Activated CD4-positive, CD25-positive, alpha-beta regulatory T cell (primary cell): ENCODE results near the gene CLDN20.
"Not testable (repeated sequence)": the region's sequence is repeated elsewhere in the genome, so short reads cannot be mapped to it uniquely, and the experiment has no call there.

Source experiments
- DNase-seq, 4 experiments: peaks; one replicate each; lab custom pipeline; 2025; lab: John Stamatoyannopoulos, UW

Gene CLDN20, protein sequence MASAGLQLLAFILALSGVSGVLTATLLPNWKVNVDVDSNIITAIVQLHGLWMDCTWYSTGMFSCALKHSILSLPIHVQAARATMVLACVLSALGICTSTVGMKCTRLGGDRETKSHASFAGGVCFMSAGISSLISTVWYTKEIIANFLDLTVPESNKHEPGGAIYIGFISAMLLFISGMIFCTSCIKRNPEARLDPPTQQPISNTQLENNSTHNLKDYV

DNA sequence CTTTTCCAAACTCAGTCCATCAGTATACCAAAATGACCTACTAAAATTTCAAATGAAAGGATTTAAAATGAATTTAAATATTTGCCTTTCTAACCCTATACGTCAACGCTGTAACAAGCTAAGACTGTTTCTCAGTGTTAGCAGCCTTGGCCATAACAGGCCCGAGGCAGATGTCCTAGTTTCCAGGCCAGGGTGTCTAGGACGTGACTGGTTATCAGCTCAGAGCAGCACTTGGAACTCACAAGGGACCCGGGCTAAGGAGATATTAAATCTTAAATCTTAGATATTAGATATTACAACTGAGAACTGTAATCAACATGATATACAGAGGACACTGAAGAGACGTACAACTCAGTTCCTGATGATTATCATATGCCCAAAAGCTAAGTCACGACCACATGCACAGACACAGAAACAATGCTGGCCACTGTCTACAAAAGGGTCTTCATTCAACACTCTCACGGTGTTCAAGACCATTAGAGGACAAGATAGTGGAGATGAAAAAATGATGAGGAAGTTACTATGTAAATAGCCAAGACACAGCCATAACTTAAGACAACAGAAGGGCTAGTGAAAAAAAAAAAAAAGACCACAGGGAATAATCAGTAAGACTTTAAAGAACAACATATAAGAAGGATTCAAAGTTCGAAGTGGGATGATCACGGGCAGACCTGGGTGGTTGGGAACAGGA, at the start of gene CLDN20:
CLDN20 (plus strand) TSS at position 641 of the 691 bp plus-strand sequence. CDS start 11,707 bp downstream, outside the sequence.
- DNase-seq, result no peak

DNA sequence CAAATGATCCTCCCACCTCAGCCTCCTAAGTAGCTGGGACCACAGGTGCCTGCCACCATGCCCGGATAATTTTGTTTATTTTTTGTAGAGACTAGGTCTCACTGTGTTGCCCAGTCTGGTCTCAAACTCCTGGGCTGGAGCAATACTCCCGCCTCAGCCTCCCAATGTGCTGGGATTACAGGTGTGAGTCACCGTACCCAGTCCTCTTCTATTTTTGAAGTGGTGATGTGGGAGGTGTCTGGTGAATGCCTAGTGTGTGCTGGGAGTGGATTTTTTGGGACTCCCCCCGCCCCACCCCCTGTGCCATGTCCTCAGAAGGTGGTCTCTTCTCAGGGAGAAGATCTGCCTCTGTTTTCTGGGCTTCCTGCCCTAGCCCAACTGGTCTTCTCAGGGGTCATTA, 47.9 kb upstream of the CLDN20 start:
- no peak for DNase-seq

DNA sequence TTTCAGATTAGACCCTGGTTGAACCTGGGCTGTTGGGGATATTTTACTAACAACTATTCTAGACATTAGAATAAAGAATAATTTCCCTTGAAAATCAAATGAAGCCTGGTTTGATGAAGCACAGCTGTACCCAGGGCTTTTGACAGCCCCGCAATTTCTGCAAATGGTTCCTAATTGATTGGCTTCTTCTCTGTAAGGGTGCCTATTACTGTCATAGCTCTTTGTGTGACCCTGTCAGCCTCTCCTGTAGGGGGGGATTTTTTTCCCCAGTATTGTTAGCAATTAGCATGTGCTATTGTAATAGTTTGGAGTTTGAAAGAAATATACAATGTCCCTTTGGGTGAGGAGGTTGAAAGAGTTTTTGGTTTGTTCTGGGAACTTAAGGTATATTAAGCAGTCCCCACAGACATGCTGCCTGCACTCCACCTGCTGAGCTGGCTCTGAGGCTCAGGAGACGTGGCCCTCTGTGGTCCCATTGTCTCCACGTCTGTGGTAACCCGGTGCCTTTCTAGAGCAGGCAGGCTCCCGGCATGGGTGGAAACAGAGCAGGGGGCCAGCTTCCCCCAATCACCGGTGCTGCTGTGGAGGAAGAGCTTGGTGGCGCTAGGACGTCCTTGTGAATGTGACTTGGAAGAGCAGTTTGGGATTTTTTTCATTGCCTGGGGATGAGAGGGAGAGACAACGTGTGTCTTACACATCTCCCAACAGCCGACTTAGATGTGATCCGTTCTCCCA, 47.3 kb upstream of the CLDN20 start:
- no peak for DNase-seq

DNA sequence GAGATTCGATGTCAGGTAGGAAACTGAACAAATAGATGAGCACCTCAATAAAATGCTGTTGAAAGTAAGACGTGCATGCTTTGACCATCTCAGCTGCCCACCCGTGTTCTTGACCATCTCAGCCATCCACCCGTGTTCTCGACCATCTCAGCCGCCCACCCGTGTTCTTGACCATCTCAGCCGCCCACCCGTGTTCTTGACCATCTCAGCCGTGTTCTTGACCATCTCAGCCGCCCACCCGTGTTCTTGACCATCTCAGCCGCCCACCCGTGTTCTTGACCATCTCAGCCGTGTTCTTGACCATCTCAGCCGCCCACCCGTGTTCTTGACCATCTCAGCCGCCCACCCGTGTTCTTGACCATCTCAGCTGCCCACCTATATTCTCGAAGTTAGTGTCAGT, 45.1 kb upstream of the CLDN20 start:
- DNase-seq, result not testable (repeated sequence)

DNA sequence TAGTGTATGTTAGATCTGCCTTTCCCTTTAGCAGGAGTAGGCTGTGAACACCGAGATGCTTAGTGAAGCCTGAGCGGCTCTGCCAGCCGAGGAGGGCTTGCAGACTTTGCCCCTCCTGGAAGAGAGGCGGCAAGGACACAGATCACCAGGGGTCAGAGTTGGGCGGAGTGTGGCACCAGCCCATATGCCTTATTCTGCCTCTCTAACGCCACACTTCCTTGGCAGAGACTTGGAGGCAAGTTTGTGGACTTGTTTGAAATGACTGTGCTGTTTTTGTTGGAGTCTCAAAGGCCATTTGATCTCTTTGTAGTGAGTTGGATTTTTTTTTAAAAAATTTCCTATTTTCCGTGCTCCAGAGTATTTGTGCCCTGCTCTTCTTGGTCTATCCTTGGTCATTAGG, 44.5 kb upstream of the CLDN20 start:
- DNase-seq, result no peak

GRCh38 chr6:155219858-155220301, 43.9 kb upstream of the CLDN20 start:
- no peak for DNase-seq

- DNase-seq, result no peak
Measured at GRCh38 chr6:155221086-155221485, 42.7 kb upstream of the CLDN20 start.

- no peak for DNase-seq
Measured at GRCh38 chr6:155222506-155222905, 41.3 kb upstream of the CLDN20 start.

- no peak for DNase-seq
Measured at GRCh38 chr6:155223646-155224451, 40.0 kb upstream of the CLDN20 start.

GRCh38 chr6:155224618-155225017, 39.2 kb upstream of the CLDN20 start:
- DNase-seq, result no peak

GRCh38 chr6:155227046-155227445, 36.8 kb upstream of the CLDN20 start:
- DNase-seq, result no peak

- DNase-seq, result no peak
Measured at GRCh38 chr6:155228546-155229166, 35.2 kb upstream of the CLDN20 start.

DNA sequence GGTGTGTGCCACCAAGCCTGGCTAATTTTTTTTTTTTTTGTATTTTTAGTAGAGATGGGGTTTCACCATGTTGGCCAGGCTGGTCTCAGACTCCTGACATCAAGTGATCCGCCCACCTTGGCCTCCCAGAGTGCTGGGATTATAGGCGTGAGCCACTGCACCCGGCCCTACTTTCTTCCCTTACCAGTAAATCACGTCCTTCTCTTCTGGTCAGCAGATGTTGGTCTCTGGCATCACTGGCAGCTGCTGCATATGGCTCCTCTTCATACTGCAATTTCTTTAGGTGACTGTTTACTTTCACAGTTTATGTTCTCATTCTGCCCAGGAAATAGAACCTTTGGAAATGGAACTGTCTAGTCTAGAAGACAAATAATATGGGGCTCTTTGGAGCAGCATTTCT, 32.8 kb upstream of the CLDN20 start:
- DNase-seq, result not testable (repeated sequence)

GRCh38 chr6:155232848-155233247, 31.0 kb upstream of the CLDN20 start:
- no peak for DNase-seq

DNA sequence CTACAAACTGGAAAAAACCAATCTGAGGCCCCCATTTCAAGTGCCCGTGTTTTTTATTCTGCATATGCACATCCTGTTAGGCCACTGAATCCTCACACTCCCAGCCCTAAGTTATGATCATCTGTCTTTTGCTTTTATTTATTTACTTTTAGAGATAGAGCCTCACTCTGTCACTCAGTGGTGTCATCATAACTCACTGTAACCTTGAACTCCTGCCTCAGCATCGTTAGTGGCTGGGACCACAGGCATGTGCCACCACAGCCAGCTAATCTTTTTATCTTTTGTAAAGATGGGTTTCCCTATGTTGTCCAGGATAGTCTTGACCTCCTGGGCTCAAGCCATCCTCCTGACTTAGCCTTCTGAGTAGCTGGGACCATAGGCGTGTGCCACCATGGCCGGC, 29.6 kb upstream of the CLDN20 start:
- DNase-seq, result no peak

DNA sequence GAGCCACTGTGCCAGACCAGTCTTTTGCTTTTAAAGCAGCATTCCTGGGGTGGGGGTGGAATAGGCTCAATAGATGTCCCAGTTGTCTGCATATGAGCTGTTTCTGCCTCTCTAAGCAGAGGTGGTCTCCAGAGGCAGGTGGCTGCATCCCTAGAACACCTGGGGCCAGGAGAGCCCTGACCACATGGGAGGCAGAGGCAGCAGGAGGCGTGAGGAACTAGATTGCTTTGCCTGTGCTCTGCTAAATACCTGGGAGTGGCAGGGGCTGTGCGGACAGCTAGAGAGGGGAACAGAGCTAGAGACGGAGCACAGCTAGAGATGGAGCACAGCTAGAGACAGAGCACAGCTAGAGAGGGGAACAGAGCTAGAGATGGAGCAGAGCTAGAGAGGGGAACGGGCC, 29.1 kb upstream of the CLDN20 start:
- no peak for DNase-seq

DNA sequence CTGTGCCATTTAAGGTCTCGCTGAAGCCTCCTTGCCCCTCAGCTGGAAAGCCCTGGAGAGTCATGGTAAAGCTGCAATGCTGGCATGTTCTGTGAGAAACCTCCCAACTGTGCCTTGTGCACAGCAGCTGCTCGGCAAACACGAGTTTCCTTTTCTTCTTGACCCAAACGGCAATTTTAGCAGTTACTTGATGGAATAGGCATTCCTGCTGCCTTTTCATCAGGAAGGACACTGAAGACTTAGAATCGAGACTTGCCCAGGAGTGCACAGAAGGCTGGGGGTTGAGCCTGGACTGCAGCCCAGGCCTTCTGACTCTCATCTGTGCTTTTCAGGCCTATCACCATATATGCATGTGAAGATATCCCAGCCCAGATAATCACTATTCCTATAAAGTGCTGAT, 28.7 kb upstream of the CLDN20 start:
- DNase-seq, result no peak

GRCh38 chr6:155237613-155238012, 26.2 kb upstream of the CLDN20 start:
- no peak for DNase-seq

- no peak for DNase-seq
Measured at GRCh38 chr6:155240905-155241600, 22.8 kb upstream of the CLDN20 start.

GRCh38 chr6:155241966-155242365, 21.8 kb upstream of the CLDN20 start:
- no peak for DNase-seq

GRCh38 chr6:155244434-155244833, 19.4 kb upstream of the CLDN20 start:
- DNase-seq, result no peak
